Smooth muscle cell (in vitro differentiated cells): ENCODE results near the gene HRH2. TPM values are rescaled to one million over a fixed set of nuclear protein-coding genes. Genes with fewer than 3 reads are reported as not detected.

Source experiments
- DNase-seq: peaks from one replicate; lab custom pipeline; 2025; ENCODE audit not compliant: unreplicated experiment; lab: John Stamatoyannopoulos, UW
- H2AFZ ChIP-seq: fragments of 200-600 bp; sonication (generic); 2 replicates; pipeline ENCODE4 v1.6.0; 2016; ENCODE audit warnings: antibody characterized with exemption, low read depth, mild to moderate bottlenecking
- H3F3A ChIP-seq: fragments of 200-600 bp; sonication (generic); 2 replicates; pipeline ENCODE4 v1.6.0; 2017; ENCODE audit warnings: antibody characterized with exemption, low read depth
- H3K27ac ChIP-seq: fragments of 200-600 bp; sonication (generic); 2 replicates; pipeline ENCODE4 v1.5.1; 2016; ENCODE audit warnings: low read depth, mild to moderate bottlenecking
- H3K27me3 ChIP-seq: fragments of 200-600 bp; sonication (generic); 2 replicates; pipeline ENCODE4 v1.6.1; 2016; ENCODE audit warnings: low read depth, mild to moderate bottlenecking
- H3K36me3 ChIP-seq: fragments of 200-600 bp; sonication (generic); 2 replicates; pipeline ENCODE4 v1.5.1; 2016; ENCODE audit warnings: low read depth
- H3K4me1 ChIP-seq: fragments of 200-600 bp; sonication (generic); 2 replicates; pipeline ENCODE4 v1.5.1; 2016; ENCODE audit warnings: low read depth
- H3K4me2 ChIP-seq: fragments of 200-600 bp; sonication (generic); 2 replicates; pipeline ENCODE4 v1.6.0; 2016; ENCODE audit warnings: mild to moderate bottlenecking
- H3K4me3 ChIP-seq: fragments of 200-600 bp; sonication (generic); 2 replicates; pipeline ENCODE4 v1.5.1; 2016; ENCODE audit warnings: mild to moderate bottlenecking
- H3K79me2 ChIP-seq: fragments of 200-600 bp; sonication (generic); 2 replicates; pipeline ENCODE4 v1.6.0; 2016; ENCODE audit warnings: low read depth, mild to moderate bottlenecking
- H3K9ac ChIP-seq: fragments of 200-600 bp; sonication (generic); 2 replicates; pipeline ENCODE4 v1.6.0; 2016; ENCODE audit warnings: low read depth
- H3K9me3 ChIP-seq: fragments of 200-600 bp; sonication (generic); replicated peaks from 2 replicates; pipeline ENCODE4 v1.5.1; 2016; ENCODE audit warnings: low read depth
- H4K20me1 ChIP-seq: fragments of 200-600 bp; sonication (generic); 2 replicates; pipeline ENCODE4 v1.6.0; 2016; ENCODE audit warnings: low read depth
- WGBS: methylation state at CpG from one replicate; pipeline ENCODE4 v1.1.7; 2016; ENCODE audit warnings: low lambda C conversion rate; 5-methylcytosine and 5-hydroxymethylcytosine counted together
- polyA plus RNA-seq: library from polyadenylated mRNA; unstranded; fragments of >200 nt; fragmentation: Nextera tagmentation; extraction: Ambion mirVana; gene quantifications from 2 replicates; pipeline ENCODE4 v1.2.1, GENCODE V29; 2016
- total RNA-seq: library from RNA; depleted of rRNA; stranded (reverse); fragments of >200 nt; gene quantifications from 2 replicates; pipeline ENCODE4 v1.2.3, GENCODE V29; 2014
- TF ChIP-seq, protein P1 (sequence below): fragments of 200-600 bp; sonication (generic); IDR thresholded peaks from 2 replicates; pipeline ENCODE4 v1.5.1; 2017; ENCODE audit warnings: borderline replicate concordance, mild to moderate bottlenecking, antibody characterized with exemption; ENCODE audit not compliant: insufficient read depth, poor library complexity, severe bottlenecking

Gene HRH2
- total and polyA plus RNA-seq, 2 experiments from 2014 or later, result 0.57 to 0.63 TPM

DNA sequence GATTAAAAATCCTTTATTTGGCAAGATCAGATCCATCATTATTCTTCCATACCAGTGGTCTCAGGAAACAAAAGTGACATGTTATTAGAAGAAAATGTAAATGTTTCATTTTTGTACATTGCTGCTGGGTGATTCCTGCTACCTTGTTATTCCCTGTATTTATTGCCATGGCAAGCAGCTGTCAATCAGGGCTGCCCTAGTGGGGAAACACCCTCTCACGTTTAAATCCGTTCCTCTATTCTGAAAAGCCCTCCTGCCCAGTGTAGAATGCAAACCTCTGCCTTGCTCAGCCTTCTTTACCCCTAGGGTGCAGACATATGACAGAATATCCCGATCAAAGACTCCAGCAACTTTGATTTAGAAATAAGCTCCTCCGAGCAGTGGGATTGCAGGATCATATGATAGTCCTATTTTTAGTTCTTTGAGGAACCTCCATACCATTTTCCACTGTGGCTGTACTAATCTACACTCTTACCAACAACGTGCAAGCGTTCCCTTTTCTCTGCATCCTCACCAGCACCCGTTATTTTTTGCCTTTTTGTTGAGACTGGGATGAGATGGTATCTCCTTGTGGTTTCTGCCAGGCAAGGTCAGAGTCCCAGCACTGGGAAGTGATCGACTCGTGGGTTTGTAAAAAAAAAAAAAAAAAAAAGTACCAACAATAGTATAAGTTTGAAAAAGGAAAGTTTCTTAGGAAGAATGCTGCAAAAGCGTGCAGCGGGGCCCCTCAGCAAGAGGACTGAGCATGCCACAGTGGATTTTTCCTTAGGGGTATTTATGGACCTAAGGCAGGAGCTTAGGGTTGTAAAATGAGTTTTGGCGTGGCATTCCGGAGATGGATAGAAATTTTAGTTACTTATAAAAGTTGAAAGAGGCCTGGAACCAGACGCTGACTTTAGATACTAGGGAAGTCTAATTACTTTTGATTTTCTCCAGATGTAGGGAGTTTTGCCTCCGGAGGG, 66.7 kb downstream of the HRH2 start:
- no peak for DNase-seq
- TF ChIP-seq, protein P1, sequence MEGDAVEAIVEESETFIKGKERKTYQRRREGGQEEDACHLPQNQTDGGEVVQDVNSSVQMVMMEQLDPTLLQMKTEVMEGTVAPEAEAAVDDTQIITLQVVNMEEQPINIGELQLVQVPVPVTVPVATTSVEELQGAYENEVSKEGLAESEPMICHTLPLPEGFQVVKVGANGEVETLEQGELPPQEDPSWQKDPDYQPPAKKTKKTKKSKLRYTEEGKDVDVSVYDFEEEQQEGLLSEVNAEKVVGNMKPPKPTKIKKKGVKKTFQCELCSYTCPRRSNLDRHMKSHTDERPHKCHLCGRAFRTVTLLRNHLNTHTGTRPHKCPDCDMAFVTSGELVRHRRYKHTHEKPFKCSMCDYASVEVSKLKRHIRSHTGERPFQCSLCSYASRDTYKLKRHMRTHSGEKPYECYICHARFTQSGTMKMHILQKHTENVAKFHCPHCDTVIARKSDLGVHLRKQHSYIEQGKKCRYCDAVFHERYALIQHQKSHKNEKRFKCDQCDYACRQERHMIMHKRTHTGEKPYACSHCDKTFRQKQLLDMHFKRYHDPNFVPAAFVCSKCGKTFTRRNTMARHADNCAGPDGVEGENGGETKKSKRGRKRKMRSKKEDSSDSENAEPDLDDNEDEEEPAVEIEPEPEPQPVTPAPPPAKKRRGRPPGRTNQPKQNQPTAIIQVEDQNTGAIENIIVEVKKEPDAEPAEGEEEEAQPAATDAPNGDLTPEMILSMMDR, result no peak
- Histone ChIP-seq H3K4me1 (no peaks in the 10 kb centered on the region), H3K9ac (no peak overlapping the region), H2AFZ (no peak overlapping the region), H3K9me3 (no peaks in the 10 kb centered on the region), H3F3A (no peaks in the 10 kb centered on the region), H4K20me1 (no peaks in the 10 kb centered on the region), H3K4me2 (no peak overlapping the region), H3K79me2 (no peaks in the 10 kb centered on the region), H3K4me3 (no peak overlapping the region), H3K27ac (no peak overlapping the region), H3K36me3 (no peaks in the 10 kb centered on the region), H3K27me3 (no peaks in the 10 kb centered on the region)
- 47% methylated on average over 15 of the region's 15 CpGs for WGBS

DNA sequence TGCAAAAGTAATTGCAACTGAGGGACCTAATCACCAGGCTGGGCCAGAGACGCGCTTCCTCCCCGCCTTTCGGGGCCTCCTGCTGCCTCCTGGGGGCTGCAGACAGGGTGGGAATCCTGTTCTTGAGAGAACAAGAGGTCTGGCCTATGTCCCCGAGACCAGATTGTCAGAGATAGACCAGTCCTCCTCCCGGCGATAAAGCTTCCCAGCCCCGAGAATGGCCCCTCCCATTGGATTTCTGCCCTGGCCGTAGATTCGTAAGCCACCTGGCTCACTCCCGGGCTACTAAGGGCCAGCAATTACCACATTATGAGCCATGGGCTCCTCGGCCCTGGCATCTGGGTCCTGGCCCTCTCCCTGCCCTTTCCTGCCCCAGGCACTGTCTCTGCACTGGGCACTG, 70.4 kb downstream of the HRH2 start:
- TF ChIP-seq, protein P1, result no peak
- H3K4me1 ChIP-seq, result no peaks in the 10 kb centered on the region
- no peak overlapping the region for H2AFZ ChIP-seq
- H3K9me3 ChIP-seq, result no peaks in the 10 kb centered on the region
- H4K20me1 ChIP-seq, result no peaks in the 10 kb centered on the region
- no peaks in the 10 kb centered on the region for H3K36me3 ChIP-seq
- H3K79me2 ChIP-seq, result no peaks in the 10 kb centered on the region
- H3K9ac ChIP-seq, result no peak overlapping the region
- 56% methylated on average over 12 of the region's 12 CpGs for WGBS
- no peak overlapping the region for H3K27ac ChIP-seq
- no peak for DNase-seq
- peaks cover 4% of the 10 kb centered on the region for H3K27me3 ChIP-seq
- no peak overlapping the region for H3K4me2 ChIP-seq
- no peaks in the 10 kb centered on the region for H3F3A ChIP-seq
- H3K4me3 ChIP-seq, result no peak overlapping the region

DNA sequence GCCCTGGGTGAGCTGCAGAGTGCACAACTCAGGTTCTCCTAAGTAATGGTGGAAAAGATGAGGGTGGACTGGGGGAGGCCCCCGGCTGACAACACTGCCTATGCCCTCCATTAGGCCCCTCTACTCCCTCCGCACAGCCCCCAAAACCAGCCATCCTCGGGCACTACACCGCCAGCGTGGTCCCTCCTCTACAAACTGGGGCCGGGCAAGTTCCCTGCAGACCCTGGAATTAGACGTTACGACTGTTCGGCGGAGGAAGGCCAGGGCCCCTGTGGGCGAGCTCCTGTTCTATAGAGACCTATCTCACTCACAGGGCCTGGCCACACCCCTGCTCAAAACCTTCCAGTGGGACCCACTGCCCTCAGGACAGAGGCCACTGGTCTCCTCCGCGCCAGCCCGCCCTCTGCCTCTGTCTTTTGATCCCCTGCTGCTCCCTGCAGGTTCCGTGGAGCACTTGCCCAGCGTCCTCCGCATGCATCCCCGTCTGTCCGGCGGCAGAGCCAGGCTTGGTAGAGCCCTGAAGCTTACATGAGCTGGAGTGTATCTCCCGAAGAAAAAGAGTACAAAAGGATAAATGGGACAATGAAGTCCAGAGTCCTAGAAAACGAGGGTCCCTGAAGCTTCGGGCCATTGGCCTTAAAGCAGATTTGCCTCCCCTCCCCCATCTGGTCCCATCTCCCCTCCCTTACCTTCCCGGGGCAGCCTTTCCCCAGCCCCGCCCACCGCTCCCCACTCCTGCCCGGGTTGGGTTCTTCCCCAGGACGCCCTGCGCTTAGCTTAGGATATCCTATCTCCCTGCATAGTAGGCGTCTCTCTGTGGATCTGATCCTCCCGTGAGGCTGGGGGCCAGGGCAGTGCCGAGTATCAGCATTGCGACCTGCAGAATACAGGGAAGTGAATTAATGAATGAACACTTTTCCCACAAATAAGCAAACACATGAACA, 71.3 kb downstream of the HRH2 start:
- Histone ChIP-seq H3K36me3 (no peaks in the 10 kb centered on the region), H3K27me3 (peaks cover 4% of the 10 kb centered on the region), H3K9me3 (no peaks in the 10 kb centered on the region), H3K4me1 (no peaks in the 10 kb centered on the region), H2AFZ (no peak overlapping the region), H3K79me2 (no peaks in the 10 kb centered on the region), H3K27ac (no peak overlapping the region), H3K4me2 (peak overlapping the region; percentile 67), H3K4me3 (peak overlapping the region; percentile 31), H3K9ac (no peak overlapping the region), H3F3A (no peaks in the 10 kb centered on the region), H4K20me1 (no peaks in the 10 kb centered on the region)
- no peak for DNase-seq
- 30% methylated on average over 33 of the region's 33 CpGs for WGBS
- TF ChIP-seq, protein P1, result peak; percentile 32
